ENCODE results near the gene ATRX.

Gene ATRX

GRCh38 chrX:77597511-77597910 is 188.5 kb downstream of the ATRX start:
- no peak overlapping the region for H3K4me3 ChIP-seq (ENCODE audit: control insufficient read depth, low read depth, low read length)
- TF ChIP-seq CTCF (IDR thresholded peaks at IDR 0.05; ENCODE audit: control insufficient read depth, insufficient read depth, low read depth, low read length, missing control alignments): no peak
- DNase-seq (ENCODE audit: low read depth): no peak

GRCh38 chrX:77597090-77597489 is 188.9 kb downstream of the ATRX start:
- no peak overlapping the region for H3K4me3 ChIP-seq (ENCODE audit: control insufficient read depth, low read depth, low read length)
- TF ChIP-seq CTCF (IDR thresholded peaks at IDR 0.05; ENCODE audit: control insufficient read depth, insufficient read depth, low read depth, low read length, missing control alignments): peak; percentile 29
- no peak for DNase-seq (ENCODE audit: low read depth)

- DNase-seq (ENCODE audit: low read depth): no peak
- no peak overlapping the region for H3K4me3 ChIP-seq (ENCODE audit: control insufficient read depth, low read depth, low read length)
- TF ChIP-seq CTCF (IDR thresholded peaks at IDR 0.05; ENCODE audit: control insufficient read depth, insufficient read depth, low read depth, low read length, missing control alignments): no peak
Observed at GRCh38 chrX:77595848-77596247, 190.2 kb downstream of the ATRX start.

- DNase-seq (ENCODE audit: low read depth): no peak
- no peak for TF ChIP-seq CTCF (IDR thresholded peaks at IDR 0.05; ENCODE audit: control insufficient read depth, insufficient read depth, low read depth, low read length, missing control alignments)
- no peak overlapping the region for H3K4me3 ChIP-seq (ENCODE audit: control insufficient read depth, low read depth, low read length)
Observed at GRCh38 chrX:77572322-77572721, 213.7 kb downstream of the ATRX start.

- no peak for TF ChIP-seq CTCF (IDR thresholded peaks at IDR 0.05; ENCODE audit: control insufficient read depth, insufficient read depth, low read depth, low read length, missing control alignments)
- no peak overlapping the region for H3K4me3 ChIP-seq (ENCODE audit: control insufficient read depth, low read depth, low read length)
- DNase-seq (ENCODE audit: low read depth): no peak
Observed at GRCh38 chrX:77565278-77565677, 220.7 kb downstream of the ATRX start.

- no peak for DNase-seq (ENCODE audit: low read depth)
- no peak overlapping the region for H3K4me3 ChIP-seq (ENCODE audit: control insufficient read depth, low read depth, low read length)
- TF ChIP-seq CTCF (IDR thresholded peaks at IDR 0.05; ENCODE audit: control insufficient read depth, insufficient read depth, low read depth, low read length, missing control alignments): no peak
Observed at GRCh38 chrX:77564823-77565222, 221.2 kb downstream of the ATRX start.

- TF ChIP-seq CTCF (IDR thresholded peaks at IDR 0.05; ENCODE audit: control insufficient read depth, insufficient read depth, low read depth, low read length, missing control alignments): no peak
- no peak overlapping the region for H3K4me3 ChIP-seq (ENCODE audit: control insufficient read depth, low read depth, low read length)
- DNase-seq (ENCODE audit: low read depth): no peak
Observed at GRCh38 chrX:77561372-77561771, 224.6 kb downstream of the ATRX start.
